Mesenteric fat pad (tissue), 1 donor: ENCODE results near the gene ROBO1. TPM values are rescaled to one million over a fixed set of nuclear protein-coding genes. Genes with fewer than 3 reads are reported as not detected.
"Not testable (repeated sequence)": the region's sequence is repeated elsewhere in the genome, so short reads cannot be mapped to it uniquely, and the experiment has no call there.

Experiments used
- DNase-seq: peaks from one replicate; pipeline ENCODE4 v3.0.0-alpha.2; 2020; ENCODE audit warnings: low spot score
- total RNA-seq: library from RNA; stranded (reverse); fragmentation: NEBNext Ultra II Directional; extraction: Animal tissue kit (Norgen Biotek cat#: 25700); gene quantifications from one replicate; pipeline ENCODE4 v1.2.1, GENCODE V29; 2021
- donor health status: DM: yes; HTN: yes; CAD: no.

ROBO1 gene
- total RNA-seq, 1 donor from 2014 or later, result 7.1 TPM

DNA sequence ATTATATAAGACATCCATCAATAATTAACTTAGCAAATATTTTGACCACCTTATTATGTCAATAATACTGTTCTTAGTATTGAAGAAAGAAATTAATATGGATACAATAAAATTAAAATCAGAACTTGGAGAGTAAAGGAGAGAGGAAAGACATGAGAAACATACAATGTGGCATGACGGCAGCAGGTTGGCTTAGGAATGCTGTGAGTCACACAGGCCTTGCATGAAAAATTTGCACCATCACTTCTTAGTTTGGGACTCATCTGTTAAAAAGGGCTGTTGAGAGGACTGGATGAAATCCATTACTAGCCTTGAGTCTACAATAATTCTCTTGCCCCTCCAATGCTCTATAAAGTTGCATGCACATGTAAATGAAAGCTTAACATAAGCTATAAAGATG is 880.8 kb downstream of the ROBO1 start:
- DNase-seq, result no peak

GRCh38 chr3:78884567-78884966 is 883.2 kb downstream of the ROBO1 start:
- DNase-seq, result not testable (repeated sequence)

GRCh38 chr3:78882251-78882650 is 885.5 kb downstream of the ROBO1 start:
- DNase-seq, result no peak

DNA sequence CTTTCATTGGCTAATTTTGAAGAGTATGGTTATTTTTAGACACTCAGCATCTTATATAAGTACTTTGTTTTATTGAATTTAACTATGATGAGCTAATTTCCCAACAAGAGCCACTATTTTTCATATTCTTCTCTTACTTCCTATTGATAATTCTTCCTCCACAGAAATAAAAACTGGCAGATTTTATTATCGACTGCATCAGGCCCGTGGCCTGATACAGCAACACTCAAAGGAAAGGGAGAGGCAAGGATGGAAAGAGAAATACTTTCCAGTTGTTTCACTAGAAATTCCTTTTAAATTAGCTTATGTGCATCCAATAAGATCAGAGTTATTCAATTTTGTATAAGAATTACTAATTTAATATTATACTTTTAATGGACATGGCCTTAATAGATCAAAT is 886.3 kb downstream of the ROBO1 start:
- DNase-seq, result no peak

DNA sequence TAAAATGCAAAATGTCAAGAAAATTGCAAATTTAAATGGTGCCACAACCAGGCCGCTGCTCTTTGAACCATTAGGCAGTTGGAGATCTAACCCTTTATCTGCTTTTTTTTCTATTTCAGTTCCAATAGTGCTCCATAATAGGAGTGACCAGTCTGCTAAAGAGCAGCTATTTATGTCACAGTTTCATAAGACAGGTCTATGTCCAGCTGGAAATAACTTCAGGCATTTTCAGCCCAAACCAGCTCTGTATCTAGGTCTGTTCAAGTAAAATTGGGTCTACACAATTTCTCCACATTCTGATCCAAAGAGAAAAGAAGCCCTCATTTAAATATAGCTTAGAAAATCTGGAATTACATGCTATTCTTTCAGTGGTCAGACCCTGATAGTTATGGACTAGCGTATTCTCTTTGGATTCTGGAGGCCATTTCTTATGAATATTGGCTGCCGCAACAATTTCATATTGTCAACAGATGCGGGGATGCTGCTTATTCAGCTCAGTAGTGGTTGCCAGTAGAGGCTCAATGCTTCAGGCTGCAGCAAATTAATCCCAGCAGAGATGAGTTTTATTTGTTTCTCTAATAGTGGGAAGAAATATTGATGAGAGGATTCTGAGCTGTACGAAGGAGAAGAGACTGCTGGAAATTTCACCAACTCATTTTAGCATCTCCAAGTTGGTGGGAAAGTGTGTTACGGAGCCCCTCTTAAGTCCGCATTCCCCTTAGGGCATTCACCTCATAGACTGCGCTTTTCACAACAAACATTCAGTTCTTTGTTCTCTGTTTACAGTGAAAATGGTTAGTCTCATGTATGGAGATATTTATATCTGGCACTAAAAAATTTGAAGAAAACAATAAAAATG is 887.0 kb downstream of the ROBO1 start:
- no peak for DNase-seq

DNA sequence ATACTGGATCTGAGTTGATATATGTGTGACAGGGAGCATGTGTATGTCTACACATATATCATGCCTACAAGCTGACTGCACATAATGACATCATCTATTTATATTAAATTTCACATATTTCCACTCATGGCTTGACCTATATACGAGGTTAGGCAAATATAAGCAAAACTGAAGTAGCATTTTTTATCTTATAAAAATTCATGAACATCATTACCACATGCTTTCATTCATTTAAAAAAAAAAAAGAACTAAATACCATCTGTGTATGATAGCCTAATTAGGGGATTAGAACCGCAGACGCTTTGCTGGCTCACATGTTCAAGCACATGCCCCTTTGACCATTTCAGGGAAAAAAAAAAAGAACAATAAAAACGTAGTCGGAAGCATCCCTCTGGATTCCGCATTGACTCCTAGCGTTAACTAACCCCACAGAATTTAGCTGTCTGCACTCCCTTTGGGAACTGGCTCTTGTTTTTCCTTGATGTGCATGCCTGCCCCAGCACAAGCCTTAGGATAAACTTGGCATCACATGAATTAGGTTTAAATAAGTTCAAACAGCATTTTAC is 888.4 kb downstream of the ROBO1 start:
- DNase-seq, result no peak

- no peak for DNase-seq
These were observed 889.0 kb downstream of the ROBO1 start for GRCh38 chr3:78878789-78879188.

- no peak for DNase-seq
These were observed 889.8 kb downstream of the ROBO1 start for GRCh38 chr3:78878011-78878410.

GRCh38 chr3:78875851-78876250 is 891.9 kb downstream of the ROBO1 start:
- no peak for DNase-seq

DNA sequence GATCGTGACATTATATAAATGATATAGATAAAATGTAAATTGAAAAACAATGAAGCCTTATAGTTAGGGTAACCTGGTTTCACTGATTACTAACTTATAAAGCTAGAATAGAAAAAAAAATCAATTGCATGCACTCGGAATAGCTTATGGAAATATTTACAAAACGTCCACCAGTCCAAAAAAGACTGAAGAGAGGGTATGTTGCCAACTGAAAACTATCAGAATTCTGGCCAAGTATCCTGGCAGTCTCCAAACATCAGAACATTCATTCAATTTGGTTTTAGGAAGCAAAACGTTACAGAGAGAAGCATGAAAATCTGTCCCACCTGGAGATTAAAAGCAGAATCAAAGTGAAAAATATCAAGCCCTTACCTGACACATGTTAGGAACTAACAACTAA is 892.4 kb downstream of the ROBO1 start:
- no peak for DNase-seq

- DNase-seq, result no peak
These were observed 894.2 kb downstream of the ROBO1 start for GRCh38 chr3:78873641-78874040.

DNA sequence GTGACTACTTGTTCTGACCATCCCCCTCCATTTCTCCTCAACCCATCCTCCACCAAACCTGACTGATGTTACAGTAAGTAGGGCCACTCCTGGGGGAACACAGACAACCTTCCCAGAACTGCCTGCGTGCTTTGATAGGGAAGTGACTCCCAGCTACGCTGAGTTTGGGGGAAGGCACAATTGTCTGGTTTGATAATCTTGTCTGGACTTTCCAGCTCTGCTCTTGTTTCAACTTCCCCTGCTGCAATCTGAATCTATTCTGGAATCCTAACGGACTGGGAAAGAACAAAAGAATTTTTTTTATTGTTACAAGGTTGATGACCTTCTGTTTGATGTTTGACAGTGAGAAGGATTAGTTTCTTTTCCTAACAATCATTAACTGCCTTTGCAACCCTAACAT is 895.6 kb downstream of the ROBO1 start:
- no peak for DNase-seq

DNA sequence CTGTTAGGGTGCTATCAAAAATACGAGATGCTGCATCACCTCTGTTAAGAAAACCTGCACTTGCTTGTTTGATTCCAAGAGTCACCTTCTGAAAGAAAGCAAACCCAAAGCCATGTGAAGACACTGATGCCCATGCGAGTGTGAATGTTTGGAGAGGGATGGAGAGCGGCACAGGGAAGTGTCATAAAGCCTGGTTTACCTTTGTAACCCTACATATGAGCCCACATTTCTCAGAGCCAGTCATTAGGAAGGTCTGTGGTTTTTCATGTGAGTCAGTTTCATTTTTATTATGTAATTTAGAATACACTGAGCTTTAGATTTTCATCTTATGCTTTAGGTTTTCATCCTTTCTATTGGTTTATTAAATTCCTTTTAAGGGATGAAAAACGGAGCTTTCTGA is 896.8 kb downstream of the ROBO1 start:
- DNase-seq, result no peak

DNA sequence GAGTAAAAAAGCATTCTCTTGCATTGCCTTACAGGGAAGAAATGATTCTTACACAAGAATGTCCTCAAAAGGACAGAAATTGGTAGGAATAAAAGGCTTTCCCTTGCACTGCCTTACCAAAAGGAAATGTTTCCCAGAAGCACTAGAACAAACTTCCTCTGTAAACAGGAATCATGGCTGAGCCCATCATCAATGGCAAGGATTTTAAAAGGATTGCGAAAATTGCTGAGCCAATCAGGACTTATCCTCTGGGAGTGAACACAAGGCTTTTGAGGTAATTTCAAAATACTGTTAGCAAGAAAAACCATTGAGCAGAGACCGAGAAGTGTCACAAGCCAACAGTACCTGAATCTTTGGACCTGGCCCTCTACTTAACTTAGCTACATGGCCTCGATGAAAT is 897.3 kb downstream of the ROBO1 start:
- no peak for DNase-seq

DNA sequence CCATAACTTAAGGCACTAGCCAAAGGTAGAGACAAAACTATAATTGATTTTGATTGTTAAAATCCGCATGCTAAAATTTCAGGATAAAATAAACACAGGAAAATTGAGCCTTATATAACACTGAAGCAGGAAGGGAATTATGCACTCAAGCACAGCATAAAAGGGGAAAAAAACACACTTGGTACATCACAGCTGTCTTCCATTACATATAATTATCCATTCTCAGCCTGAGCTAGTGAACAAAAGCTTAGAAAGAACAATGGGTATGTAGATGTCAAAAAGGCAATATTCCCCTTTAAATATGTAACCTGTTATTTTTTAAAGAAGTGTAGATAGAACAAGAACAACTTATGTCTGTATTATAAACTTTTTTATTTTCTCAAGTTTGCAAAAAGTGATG is 899.2 kb downstream of the ROBO1 start:
- DNase-seq, result no peak

GRCh38 chr3:78867409-78868372 is 900.1 kb downstream of the ROBO1 start:
- no peak for DNase-seq

DNA sequence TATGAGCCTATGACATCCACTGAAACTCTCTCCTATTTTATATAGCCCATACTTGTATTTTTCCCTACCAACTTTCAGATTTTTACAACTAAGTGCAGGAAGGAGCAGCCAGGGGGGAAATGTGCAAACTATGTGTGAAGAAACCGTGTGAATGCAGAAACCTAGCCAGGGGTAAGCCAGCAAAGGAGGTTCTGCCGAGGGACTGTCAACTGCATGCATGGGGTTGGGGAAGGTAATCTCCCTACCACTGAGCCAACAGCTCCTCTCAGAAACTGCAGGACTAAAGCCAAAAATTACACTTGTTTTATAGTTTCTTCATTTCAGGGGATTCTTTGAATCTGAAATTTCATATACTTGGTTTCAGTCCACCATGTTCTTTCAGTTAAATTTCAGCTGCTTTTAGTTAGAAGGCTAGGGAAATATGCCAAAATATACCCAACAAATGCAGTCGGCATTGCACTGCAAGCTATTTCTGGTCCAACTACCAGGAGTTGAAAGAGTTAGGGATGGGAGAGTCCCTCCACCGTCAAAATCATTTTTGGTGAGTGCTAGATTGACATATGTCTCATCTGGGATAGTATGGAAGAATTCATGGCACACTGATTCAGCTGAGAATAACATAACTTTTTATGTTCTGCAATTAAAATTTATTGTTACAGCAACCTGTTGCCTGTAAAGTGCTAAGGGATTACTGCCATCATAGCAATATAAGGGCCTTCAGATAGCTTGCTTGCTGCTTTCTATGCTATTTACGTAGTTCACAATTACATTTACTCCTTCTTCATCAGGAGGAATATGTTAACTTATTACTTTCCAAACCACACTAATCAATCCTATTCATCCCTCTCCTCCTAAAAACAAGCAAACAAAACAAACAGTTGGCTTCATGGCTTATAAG is 904.2 kb downstream of the ROBO1 start:
- DNase-seq, result no peak

DNA sequence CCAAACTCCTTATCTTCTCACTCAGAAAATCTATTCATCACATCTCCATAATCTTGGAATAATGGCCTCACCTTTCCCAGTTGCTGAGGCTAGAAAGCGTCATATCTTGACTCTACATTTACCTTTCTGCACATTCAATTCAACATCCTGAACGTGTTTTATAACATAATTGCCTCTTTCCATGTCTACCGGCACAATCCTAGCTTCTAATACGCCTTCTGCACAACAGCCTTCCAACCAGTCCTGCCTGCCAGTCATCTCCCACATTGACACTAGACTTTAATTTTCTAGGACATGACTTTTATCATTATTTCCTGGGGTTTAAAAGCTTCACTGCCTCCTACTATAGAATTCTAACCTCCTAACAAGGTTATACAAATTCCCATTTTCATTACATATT is 906.6 kb downstream of the ROBO1 start:
- no peak for DNase-seq

DNA sequence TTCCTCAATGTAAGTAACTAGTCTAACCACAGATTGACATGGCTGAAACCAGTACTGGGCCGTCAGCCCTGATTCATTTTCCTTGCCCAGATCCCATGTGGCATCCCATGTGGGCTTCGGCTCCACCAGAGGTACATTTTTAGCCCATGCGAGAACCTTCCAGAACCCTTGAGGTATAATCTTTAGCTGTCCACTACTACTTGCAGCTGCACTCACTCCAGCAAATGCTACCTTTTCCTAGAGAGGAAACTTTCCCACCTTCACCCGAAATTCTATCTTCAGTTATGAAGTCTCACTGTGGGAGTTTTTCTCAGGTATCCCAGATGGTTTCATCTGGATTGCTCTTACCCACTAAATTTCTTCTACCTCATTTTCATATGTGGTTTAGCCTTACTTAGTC is 907.2 kb downstream of the ROBO1 start:
- no peak for DNase-seq

DNA sequence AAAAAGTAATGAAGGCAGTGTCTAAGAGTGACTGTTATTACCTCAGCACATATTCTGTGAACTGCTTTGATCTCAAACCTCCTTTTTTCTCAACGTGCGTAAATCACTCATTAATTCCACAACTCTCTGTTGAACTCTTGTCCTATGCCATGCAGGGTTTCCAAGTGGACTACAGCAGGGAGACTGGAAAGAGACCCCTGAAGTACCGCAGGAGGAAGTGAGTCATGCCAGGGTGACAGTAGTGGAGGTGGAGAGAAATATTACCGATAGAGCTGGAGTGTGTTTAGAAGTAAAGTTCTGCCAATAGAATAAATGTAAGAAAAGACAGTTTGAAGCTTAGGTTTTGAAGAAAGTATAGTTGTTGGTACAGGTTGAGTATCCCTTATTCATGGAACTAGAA is 908.9 kb downstream of the ROBO1 start:
- DNase-seq, result no peak

DNA sequence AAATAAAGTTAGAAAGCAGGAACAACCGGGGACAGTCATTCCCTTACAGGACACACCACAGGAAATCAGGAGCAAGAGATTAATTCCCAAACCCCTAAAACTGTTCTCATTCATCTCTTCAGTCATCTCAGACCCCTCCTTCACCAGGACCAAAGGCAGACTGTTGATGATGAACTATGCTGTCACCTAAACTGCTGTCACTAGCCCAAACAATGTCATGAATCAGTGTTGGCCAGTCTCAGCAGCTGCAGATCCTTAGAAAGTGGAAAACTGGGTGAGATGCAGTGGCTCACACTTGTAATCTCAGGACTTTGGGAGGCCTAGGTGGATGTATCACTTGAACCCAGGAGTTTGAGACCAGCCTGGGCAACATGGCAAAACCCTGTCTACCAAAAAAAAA is 909.6 kb downstream of the ROBO1 start:
- DNase-seq, result no peak
